Measurements from ENCODE around the gene EPB41L2. TPM values are rescaled to one million over a fixed set of nuclear protein-coding genes. Genes with fewer than 3 reads are reported as not detected.

Gene EPB41L2
- total RNA-seq, 4 donors from 2014 or later: 11.6 to 24.0 (median 14.6) TPM

DNA sequence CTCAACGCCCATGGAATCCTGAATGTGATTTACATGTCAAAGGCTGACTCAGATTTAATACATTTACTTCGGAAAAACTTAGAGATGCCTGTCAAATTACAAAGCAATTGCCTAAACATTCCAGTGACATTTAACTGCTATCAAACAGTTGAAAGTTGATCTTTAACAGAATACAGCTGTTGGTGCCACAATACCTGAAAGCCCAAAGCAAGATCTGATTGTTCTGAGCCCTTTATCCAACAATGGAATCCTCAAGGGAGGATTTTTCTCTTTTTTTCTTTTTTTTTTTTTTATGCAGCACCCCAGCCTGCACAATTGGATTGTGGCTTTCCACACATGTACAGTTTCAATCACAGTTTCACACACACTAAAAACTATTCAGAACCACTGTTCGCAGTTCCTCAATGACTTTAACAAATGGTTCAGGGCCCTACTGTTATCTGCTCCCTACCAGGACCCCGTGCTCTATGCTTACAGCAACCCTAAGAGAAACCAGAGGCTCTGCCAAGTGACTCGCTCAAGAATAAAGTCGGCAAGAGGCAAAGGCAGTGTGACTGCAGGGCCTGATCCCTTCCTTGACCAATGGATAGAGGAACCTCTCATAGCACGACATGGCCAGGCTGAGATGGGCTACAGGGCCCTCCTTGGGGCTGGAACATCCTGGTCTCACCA lies 33.3 kb downstream of the EPB41L2 start:
- peak overlapping the region in 1 of 4 donors; percentile 21 for H3K27ac ChIP-seq

GRCh38 chr6:131027326-131027725 lies 35.7 kb downstream of the EPB41L2 start:
- TF ChIP-seq, protein P1, sequence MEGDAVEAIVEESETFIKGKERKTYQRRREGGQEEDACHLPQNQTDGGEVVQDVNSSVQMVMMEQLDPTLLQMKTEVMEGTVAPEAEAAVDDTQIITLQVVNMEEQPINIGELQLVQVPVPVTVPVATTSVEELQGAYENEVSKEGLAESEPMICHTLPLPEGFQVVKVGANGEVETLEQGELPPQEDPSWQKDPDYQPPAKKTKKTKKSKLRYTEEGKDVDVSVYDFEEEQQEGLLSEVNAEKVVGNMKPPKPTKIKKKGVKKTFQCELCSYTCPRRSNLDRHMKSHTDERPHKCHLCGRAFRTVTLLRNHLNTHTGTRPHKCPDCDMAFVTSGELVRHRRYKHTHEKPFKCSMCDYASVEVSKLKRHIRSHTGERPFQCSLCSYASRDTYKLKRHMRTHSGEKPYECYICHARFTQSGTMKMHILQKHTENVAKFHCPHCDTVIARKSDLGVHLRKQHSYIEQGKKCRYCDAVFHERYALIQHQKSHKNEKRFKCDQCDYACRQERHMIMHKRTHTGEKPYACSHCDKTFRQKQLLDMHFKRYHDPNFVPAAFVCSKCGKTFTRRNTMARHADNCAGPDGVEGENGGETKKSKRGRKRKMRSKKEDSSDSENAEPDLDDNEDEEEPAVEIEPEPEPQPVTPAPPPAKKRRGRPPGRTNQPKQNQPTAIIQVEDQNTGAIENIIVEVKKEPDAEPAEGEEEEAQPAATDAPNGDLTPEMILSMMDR (IDR thresholded peaks at IDR 0.05 in 4 of 5, conservative IDR thresholded peaks at IDR 0.05 in 1 of 5): no peak
- no peak for TF ChIP-seq POLR2A (IDR thresholded peaks at IDR 0.05)
- H3K9me3 ChIP-seq: no peaks in the 10 kb centered on the region
- peaks cover 0 to 14% of the 10 kb centered on the region in 2 donors for H3K4me1 ChIP-seq
- H3K27me3 ChIP-seq: no peaks in the 10 kb centered on the region
- no peak for DNase-seq
- no peak overlapping the region for H3K4me3 ChIP-seq
- intact Hi-C loops (cut with DNase I; ENCODE audit: low total_unique reads): no loop called here
- ATAC-seq: no peak
- no peaks in the 10 kb centered on the region for H3K36me3 ChIP-seq
- in situ Hi-C loops (cut with MboI; ENCODE audit: low sequenced_read_pairs in 4 of 4): no loop called here
- no peak overlapping the region for H3K27ac ChIP-seq

More for the DNA sequence above, 33.3 kb downstream of the EPB41L2 start:
- TF ChIP-seq, protein P1 (IDR thresholded peaks at IDR 0.05 in 4 of 5, conservative IDR thresholded peaks at IDR 0.05 in 1 of 5): no peak
- TF ChIP-seq POLR2A (IDR thresholded peaks at IDR 0.05): no peak
- no peaks in the 10 kb centered on the region for H3K36me3 ChIP-seq
- H3K4me3 ChIP-seq: no peak overlapping the region
- ATAC-seq (no peak), DNase-seq (no peak)
- H3K9me3 ChIP-seq: no peaks in the 10 kb centered on the region
- intact Hi-C loops (cut with DNase I; ENCODE audit: low total_unique reads): no loop called here
- in situ Hi-C loops (cut with MboI; ENCODE audit: low sequenced_read_pairs in 4 of 4): no loop called here
- no peaks in the 10 kb centered on the region for H3K27me3 ChIP-seq
- peaks cover 0 to 14% of the 10 kb centered on the region in 2 donors for H3K4me1 ChIP-seq

- intact Hi-C loops (cut with DNase I; ENCODE audit: low total_unique reads) (no loop called here), in situ Hi-C loops (cut with MboI; ENCODE audit: low sequenced_read_pairs in 4 of 4) (no loop called here)
- H3K27me3 ChIP-seq: no peaks in the 10 kb centered on the region
- DNase-seq (no peak), ATAC-seq (no peak)
- H3K36me3 ChIP-seq: no peaks in the 10 kb centered on the region
- no peak overlapping the region for H3K27ac ChIP-seq
- no peaks in the 10 kb centered on the region for H3K9me3 ChIP-seq
- H3K4me1 ChIP-seq: peaks cover 0 to 14% of the 10 kb centered on the region in 2 donors
- H3K4me3 ChIP-seq: no peak overlapping the region
- no peak for TF ChIP-seq POLR2A (IDR thresholded peaks at IDR 0.05)
Observed at GRCh38 chr6:131026243-131026642, 36.8 kb downstream of the EPB41L2 start.

- no peak for TF ChIP-seq POLR2A (IDR thresholded peaks at IDR 0.05)
- TF ChIP-seq, protein P1 (IDR thresholded peaks at IDR 0.05 in 4 of 5, conservative IDR thresholded peaks at IDR 0.05 in 1 of 5): no peak
- Histone ChIP-seq H3K4me3 (no peak overlapping the region), H3K9me3 (no peaks in the 10 kb centered on the region), H3K27me3 (no peaks in the 10 kb centered on the region), H3K27ac (no peak overlapping the region), H3K4me1 (peaks cover 0 to 10% of the 10 kb centered on the region in 2 donors), H3K36me3 (no peaks in the 10 kb centered on the region)
- in situ Hi-C loops (cut with MboI; ENCODE audit: low sequenced_read_pairs in 4 of 4) (no loop called here), intact Hi-C loops (cut with DNase I; ENCODE audit: low total_unique reads) (no loop called here)
- no peak for DNase-seq
- no peak for ATAC-seq
Observed at GRCh38 chr6:131024565-131024964, 38.5 kb downstream of the EPB41L2 start.

DNA sequence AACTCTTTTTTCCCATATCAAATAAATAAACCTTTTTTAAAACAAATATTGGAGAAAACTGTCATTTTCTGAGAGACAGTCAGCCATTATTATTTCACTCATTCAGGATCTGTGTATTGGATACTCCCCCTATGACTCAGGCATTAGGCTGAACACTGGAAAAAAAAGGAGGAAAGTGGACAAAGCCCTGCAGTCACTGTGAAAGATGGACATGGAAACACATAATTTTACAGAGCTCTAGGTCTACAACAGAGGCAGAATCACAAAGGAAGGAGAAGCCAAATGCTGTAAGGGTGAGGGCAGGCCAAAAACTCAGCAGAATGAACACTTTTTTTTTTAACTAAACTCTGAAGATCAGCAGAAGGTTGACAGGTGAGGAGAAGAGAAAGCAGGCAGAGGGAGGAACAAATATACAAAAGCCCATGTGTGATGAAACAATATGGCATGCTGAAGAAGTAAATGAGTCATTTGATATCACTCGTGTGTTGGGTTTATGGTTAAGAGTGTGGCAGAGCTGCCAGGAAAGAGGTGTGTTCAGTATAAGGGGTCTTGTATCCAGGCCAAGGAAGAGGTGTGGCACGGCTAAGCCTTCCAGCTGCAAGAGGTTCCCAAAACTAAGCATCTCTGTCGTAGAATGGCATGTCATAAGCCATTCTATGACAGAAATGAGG lies 39.1 kb downstream of the EPB41L2 start:
- H3K9me3 ChIP-seq: no peaks in the 10 kb centered on the region
- DNase-seq (no peak), ATAC-seq (no peak)
- H3K27ac ChIP-seq: no peak overlapping the region
- H3K27me3 ChIP-seq: no peaks in the 10 kb centered on the region
- intact Hi-C loops (cut with DNase I; ENCODE audit: low total_unique reads) (no loop called here), in situ Hi-C loops (cut with MboI; ENCODE audit: low sequenced_read_pairs in 4 of 4) (no loop called here)
- no peaks in the 10 kb centered on the region for H3K36me3 ChIP-seq
- no peak overlapping the region for H3K4me3 ChIP-seq
- TF ChIP-seq POLR2A (IDR thresholded peaks at IDR 0.05): no peak
- TF ChIP-seq, protein P1 (IDR thresholded peaks at IDR 0.05 in 4 of 5, conservative IDR thresholded peaks at IDR 0.05 in 1 of 5): no peak
- peaks cover 0 to 10% of the 10 kb centered on the region in 2 donors for H3K4me1 ChIP-seq
